Measurements from ENCODE around the gene SEPTIN6.

DNA sequence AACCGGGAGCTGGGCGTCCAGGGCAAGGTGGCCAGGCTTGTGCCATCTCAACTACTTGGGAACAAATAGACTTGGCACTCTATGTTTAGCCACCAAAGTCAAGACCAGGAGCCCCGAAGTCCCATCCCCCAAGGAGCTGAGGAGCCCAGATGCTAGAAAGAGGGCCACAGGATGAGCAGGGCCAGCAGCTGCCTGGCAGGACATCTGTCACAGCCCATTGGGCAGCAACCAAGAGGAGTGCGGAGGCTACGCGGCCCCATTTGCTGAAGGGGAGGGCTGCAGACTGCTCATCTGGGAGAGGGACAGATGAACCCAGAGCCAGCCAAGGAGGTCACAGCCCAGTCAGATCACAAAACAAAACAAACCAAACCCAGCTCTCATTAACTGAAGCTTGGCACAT, 42.5 kb upstream of the SEPTIN6 start:
- no peak for TF ChIP-seq EZH2 (IDR thresholded peaks at IDR 0.05; ENCODE audit: borderline replicate concordance)
- TF ChIP-seq, protein P1, sequence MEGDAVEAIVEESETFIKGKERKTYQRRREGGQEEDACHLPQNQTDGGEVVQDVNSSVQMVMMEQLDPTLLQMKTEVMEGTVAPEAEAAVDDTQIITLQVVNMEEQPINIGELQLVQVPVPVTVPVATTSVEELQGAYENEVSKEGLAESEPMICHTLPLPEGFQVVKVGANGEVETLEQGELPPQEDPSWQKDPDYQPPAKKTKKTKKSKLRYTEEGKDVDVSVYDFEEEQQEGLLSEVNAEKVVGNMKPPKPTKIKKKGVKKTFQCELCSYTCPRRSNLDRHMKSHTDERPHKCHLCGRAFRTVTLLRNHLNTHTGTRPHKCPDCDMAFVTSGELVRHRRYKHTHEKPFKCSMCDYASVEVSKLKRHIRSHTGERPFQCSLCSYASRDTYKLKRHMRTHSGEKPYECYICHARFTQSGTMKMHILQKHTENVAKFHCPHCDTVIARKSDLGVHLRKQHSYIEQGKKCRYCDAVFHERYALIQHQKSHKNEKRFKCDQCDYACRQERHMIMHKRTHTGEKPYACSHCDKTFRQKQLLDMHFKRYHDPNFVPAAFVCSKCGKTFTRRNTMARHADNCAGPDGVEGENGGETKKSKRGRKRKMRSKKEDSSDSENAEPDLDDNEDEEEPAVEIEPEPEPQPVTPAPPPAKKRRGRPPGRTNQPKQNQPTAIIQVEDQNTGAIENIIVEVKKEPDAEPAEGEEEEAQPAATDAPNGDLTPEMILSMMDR (IDR thresholded peaks at IDR 0.05; ENCODE audit: poor library complexity) = no peak
